Upper lobe of left lung (tissue), 4 donors: ENCODE results near the gene LDB2.

ENCODE experiments used
- CTCF ChIP-seq, 6 experiments: fragments of 450-650 bp in 4 of 6; fragments of 200-600 bp in 2 of 6; sonication (generic) in 2 of 6; IDR thresholded peaks; one replicate each; pipeline ENCODE4 v1.5.1; 2016 to 2019; ENCODE audit warnings: antibody characterized with exemption in 6 of 6
- EP300 ChIP-seq, 4 donors: sonication (generic); formaldehyde crosslinking; IDR thresholded peaks; one replicate each; pipeline ENCODE4 v1.5.1; 2017; ENCODE audit warnings: antibody characterized with exemption in 4 of 4, control low read depth in 2 of 4
- POLR2A ChIP-seq, 4 donors: fragments of 450-650 bp; IDR thresholded peaks; one replicate each; pipeline ENCODE4 v1.5.1; 2016 to 2017; ENCODE audit warnings: antibody characterized with exemption in 4 of 4, mild to moderate bottlenecking in 2 of 4
- POLR2AphosphoS5 ChIP-seq, 2 donors: sonication (generic); formaldehyde crosslinking; IDR thresholded peaks; one replicate each; pipeline ENCODE4 v1.5.1; 2017; ENCODE audit warnings: antibody characterized with exemption in 2 of 2

- TF ChIP-seq POLR2A (IDR thresholded peaks at IDR 0.05): no peak
- no peak for TF ChIP-seq CTCF (IDR thresholded peaks at IDR 0.05)
- TF ChIP-seq POLR2AphosphoS5 (IDR thresholded peaks at IDR 0.05): no peak
- TF ChIP-seq EP300 (IDR thresholded peaks at IDR 0.05): no peak
Observed at GRCh38 chr4:16462656-16463055, 435.8 kb downstream of the LDB2 start.
